B cell (primary cell): ENCODE results near the gene FCN2. TPM values are rescaled to one million over a fixed set of nuclear protein-coding genes. Genes with fewer than 3 reads are reported as not detected.

Source experiments
- ATAC-seq: fragments of 200-7000 bp; cut with Tn5 transposase; one replicate; pipeline ENCODE4 v1.10.0; 2021; ENCODE audit warnings: low read depth, mild to moderate bottlenecking, moderate number of reproducible peaks, moderate library complexity
- CTCF ChIA-PET: fragments of 350-600 bp; sonication (Branson Sonifier 250); formaldehyde crosslinking; loops from one replicate; lab custom pipeline; 2021; ENCODE audit warnings: antibody characterized with exemption, inconsistent platforms; lab: Charles Lee
- POLR2A ChIA-PET: fragments of 350-600 bp; sonication (Branson Sonifier 250); formaldehyde crosslinking; loops from one replicate; lab custom pipeline; 2021; ENCODE audit warnings: antibody characterized with exemption; lab: Charles Lee
- DNase-seq: peaks from one replicate; pipeline ENCODE4 v3.0.0; 2013
- H2AFZ ChIP-seq: 2 replicates; pipeline ENCODE4 v1.6.1; 2012; ENCODE audit warnings: mild to moderate bottlenecking, low read depth, low read length; ENCODE audit not compliant: insufficient read depth, poor library complexity, severe bottlenecking
- H3K27ac ChIP-seq, 2 donors: 1 replicate in 1 of 2; 2 replicates in 1 of 2; pipeline ENCODE4 v1.5.1; 2012 to 2013; ENCODE audit warnings: low read length in 2 of 2, mild to moderate bottlenecking in 2 of 2, moderate library complexity in 1 of 2
- H3K27me3 ChIP-seq, 4 experiments: fragments of 200-600 bp in 1 of 4; sonication (generic) in 1 of 4; replicated peaks in 1 of 4; 1 replicate in 2 of 4; 2 replicates in 2 of 4; pipeline versions ENCODE4 v1.6.1 to v1.7.0; 2013 to 2016; ENCODE audit warnings: low read length in 3 of 4, mild to moderate bottlenecking in 2 of 4, mixed read lengths in 1 of 4, moderate library complexity in 1 of 4; ENCODE audit not compliant: insufficient read depth in 4 of 4, control insufficient read depth in 3 of 4; ENCODE audit errors: control extremely low read depth in 1 of 4
- H3K36me3 ChIP-seq, 2 experiments: replicated peaks in 1 of 2; 1 replicate in 1 of 2; 2 replicates in 1 of 2; pipeline versions ENCODE4 v1.6.1 to v1.7.1; 2013; ENCODE audit warnings: low read length in 1 of 2; ENCODE audit not compliant: insufficient read depth in 2 of 2, control insufficient read depth in 1 of 2; ENCODE audit errors: control extremely low read depth in 1 of 2, extremely low read depth in 1 of 2
- H3K4me1 ChIP-seq, 2 donors: fragments of 200-600 bp in 1 of 2; sonication (generic) in 1 of 2; 1 replicate in 1 of 2; 2 replicates in 1 of 2; pipeline versions ENCODE4 v1.5.1 to v1.6.1; 2013 to 2017; ENCODE audit warnings: low read length in 2 of 2; ENCODE audit not compliant: control insufficient read depth in 2 of 2, insufficient read depth in 2 of 2
- H3K4me2 ChIP-seq: replicated peaks from 2 replicates; pipeline ENCODE3; 2012; ENCODE audit warnings: mild to moderate bottlenecking, low read depth, low read length; ENCODE audit not compliant: poor library complexity, severe bottlenecking
- H3K4me3 ChIP-seq, 5 experiments: fragments of 200-600 bp in 1 of 5; sonication (generic) in 1 of 5; 1 replicate in 3 of 5; 2 replicates in 2 of 5; pipeline versions ENCODE4 v1.5.1 to v1.7.0; 2011 to 2016; ENCODE audit warnings: low read length in 4 of 5, mild to moderate bottlenecking in 4 of 5, low read depth in 2 of 5, control low read depth in 1 of 5, moderate library complexity in 1 of 5; ENCODE audit not compliant: insufficient read depth in 1 of 5; ENCODE audit errors: control extremely low read depth in 1 of 5, extremely low read depth in 1 of 5
- H3K79me2 ChIP-seq: fragments of 200-600 bp; sonication (generic); one replicate; pipeline ENCODE4 v1.6.0; 2016; ENCODE audit warnings: low read length; ENCODE audit not compliant: control insufficient read depth, insufficient read depth
- H3K9ac ChIP-seq: fragments of 200-600 bp; sonication (generic); 2 replicates; pipeline ENCODE4 v1.6.1; 2017; ENCODE audit warnings: mild to moderate bottlenecking, low read length, moderate library complexity
- H3K9me3 ChIP-seq, 3 donors: one replicate each; pipeline versions ENCODE4 v1.6.1 to v1.7.1; 2013; ENCODE audit warnings: low read length in 2 of 3; ENCODE audit not compliant: control insufficient read depth in 2 of 3, insufficient read depth in 1 of 3; ENCODE audit errors: control extremely low read depth in 1 of 3
- H4K20me1 ChIP-seq: 2 replicates; pipeline ENCODE4 v1.6.0; 2012; ENCODE audit warnings: mild to moderate bottlenecking, low read length; ENCODE audit not compliant: insufficient read depth, control insufficient read depth, poor library complexity, severe bottlenecking
- H3K27ac Mint-ChIP-seq: one replicate; pipeline ENCODE4 v1.8.0; 2021; ENCODE audit warnings: mixed read lengths
- H3K27me3 Mint-ChIP-seq: one replicate; pipeline ENCODE4 v1.8.0; 2021; ENCODE audit warnings: mixed read lengths
- H3K4me1 Mint-ChIP-seq: one replicate; pipeline ENCODE4 v1.8.0; 2021; ENCODE audit warnings: mixed read lengths
- H3K4me3 Mint-ChIP-seq: one replicate; pipeline ENCODE4 v1.8.0; 2021; ENCODE audit warnings: mixed read lengths
- H3K9me3 Mint-ChIP-seq: one replicate; pipeline ENCODE4 v1.8.0; 2022; ENCODE audit warnings: mixed read lengths; ENCODE audit not compliant: insufficient read depth
- EZH2 ChIP-seq: IDR thresholded peaks from 2 replicates; pipeline ENCODE4 v1.6.1; 2012; ENCODE audit warnings: borderline replicate concordance, low read depth, mild to moderate bottlenecking, moderate library complexity, low read length; ENCODE audit not compliant: insufficient read depth, poor library complexity, severe bottlenecking
- WGBS: methylation state at CpG from one replicate; pipeline ENCODE4 v1.1.5; 2013; ENCODE audit warnings: missing lambda C conversion rate; ENCODE audit not compliant: insufficient coverage; 5-methylcytosine and 5-hydroxymethylcytosine counted together
- intact Hi-C: fragments of 100-400 bp; cut with micrococcal nuclease; formaldehyde crosslinking; loops from one replicate; pipeline ENCODE4 v1.10.0; 2022
- polyA plus RNA-seq: library from polyadenylated mRNA; depleted of rRNA; stranded (reverse); fragments of >200 nt; gene quantifications from 2 replicates; pipeline ENCODE4 v1.2.3, GENCODE V29; 2012
- total RNA-seq, 2 donors: library from RNA; stranded (reverse); fragments of 120-200 nt in 1 of 2; gene quantifications; 1 replicate in 1 of 2; 2 replicates in 1 of 2; pipeline versions ENCODE4 v1.2.3 to v1.2.4, GENCODE V29; 2013 to 2022
- TF ChIP-seq, protein P1 (sequence below): fragments of 200-600 bp; IDR thresholded peaks from one replicate; pipeline ENCODE4 v1.8.0; 2022; ENCODE audit warnings: antibody characterized with exemption, mild to moderate bottlenecking

FCN2 gene
- total and polyA plus RNA-seq, 2 donors (not counting 1 experiment from before 2014, with no cell fraction given), result not detected

GRCh38 chr9:134879664-134880483, 736 bp upstream of the FCN2 start:
- DNase-seq (no peak), ATAC-seq (no peak)
- H3K4me3 ChIP-seq, result no peak overlapping the region
- H4K20me1 ChIP-seq, result no peaks in the 10 kb centered on the region
- TF ChIP-seq EZH2, result no peak
- Mint-ChIP-seq H3K9me3 (no peaks in the 10 kb centered on the region), H3K27me3 (peaks cover 6% of the 10 kb centered on the region), H3K4me3 (no peak overlapping the region), H3K4me1 (peaks cover 1% of the 10 kb centered on the region), H3K27ac (no peak overlapping the region)
- H2AFZ ChIP-seq, result no peak overlapping the region
- H3K36me3 ChIP-seq, result no peaks in the 10 kb centered on the region
- peaks cover 0 to 14% (median 2%) of the 10 kb centered on the region in 4 experiments for H3K27me3 ChIP-seq
- no peak overlapping the region for H3K9ac ChIP-seq
- no peak overlapping the region for H3K27ac ChIP-seq
- intact Hi-C loops, result no loop called here
- H3K4me2 ChIP-seq, result no peak overlapping the region
- POLR2A ChIA-PET, result no interaction called here
- 95% methylated on average over 13 of the region's 13 CpGs for WGBS
- CTCF ChIA-PET, result no interaction called here
- peaks cover 0 to 5% of the 10 kb centered on the region in 2 donors for H3K4me1 ChIP-seq
- no peaks in the 10 kb centered on the region for H3K9me3 ChIP-seq
- H3K79me2 ChIP-seq, result no peaks in the 10 kb centered on the region

DNA sequence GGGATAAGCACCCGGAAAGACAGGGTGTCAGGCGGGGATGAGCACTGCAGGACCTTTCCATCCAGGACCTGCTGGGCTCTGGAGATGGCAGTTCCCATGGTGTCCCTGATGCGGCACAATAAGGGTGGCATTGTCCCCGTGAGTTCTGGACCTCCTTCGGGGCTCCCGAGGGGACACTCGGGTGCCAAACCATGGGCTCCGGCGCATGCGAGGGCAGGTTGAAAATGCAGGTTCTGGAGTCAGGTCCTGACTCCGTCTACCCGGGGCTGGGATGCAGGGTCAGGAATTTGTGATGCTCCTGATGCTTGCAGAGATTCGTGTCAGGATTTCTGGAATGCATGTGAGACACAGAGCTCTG, 682 bp downstream of the FCN2 start:
- no peak for ATAC-seq

More for the DNA sequence above, 682 bp downstream of the FCN2 start:
- H4K20me1 ChIP-seq, result no peaks in the 10 kb centered on the region
- Mint-ChIP-seq H3K27me3 (peaks cover 8% of the 10 kb centered on the region), H3K4me1 (no peaks in the 10 kb centered on the region), H3K27ac (no peak overlapping the region), H3K4me3 (no peak overlapping the region), H3K9me3 (no peaks in the 10 kb centered on the region)
- 94% methylated on average over 13 of the region's 13 CpGs for WGBS
- no peaks in the 10 kb centered on the region for H3K79me2 ChIP-seq
- ChIA-PET POLR2A (no interaction called here), CTCF (no interaction called here)
- no peak overlapping the region for H3K9ac ChIP-seq
- H3K4me2 ChIP-seq, result no peak overlapping the region
- peaks cover 0 to 14% (median 2%) of the 10 kb centered on the region in 4 experiments for H3K27me3 ChIP-seq
- no peaks in the 10 kb centered on the region for H3K4me1 ChIP-seq
- no peak overlapping the region for H3K4me3 ChIP-seq
- H3K9me3 ChIP-seq, result no peaks in the 10 kb centered on the region
- H3K27ac ChIP-seq, result no peak overlapping the region
- intact Hi-C loops, result no loop called here
- H2AFZ ChIP-seq, result no peak overlapping the region
- TF ChIP-seq EZH2, result no peak
- TF ChIP-seq, protein P1, sequence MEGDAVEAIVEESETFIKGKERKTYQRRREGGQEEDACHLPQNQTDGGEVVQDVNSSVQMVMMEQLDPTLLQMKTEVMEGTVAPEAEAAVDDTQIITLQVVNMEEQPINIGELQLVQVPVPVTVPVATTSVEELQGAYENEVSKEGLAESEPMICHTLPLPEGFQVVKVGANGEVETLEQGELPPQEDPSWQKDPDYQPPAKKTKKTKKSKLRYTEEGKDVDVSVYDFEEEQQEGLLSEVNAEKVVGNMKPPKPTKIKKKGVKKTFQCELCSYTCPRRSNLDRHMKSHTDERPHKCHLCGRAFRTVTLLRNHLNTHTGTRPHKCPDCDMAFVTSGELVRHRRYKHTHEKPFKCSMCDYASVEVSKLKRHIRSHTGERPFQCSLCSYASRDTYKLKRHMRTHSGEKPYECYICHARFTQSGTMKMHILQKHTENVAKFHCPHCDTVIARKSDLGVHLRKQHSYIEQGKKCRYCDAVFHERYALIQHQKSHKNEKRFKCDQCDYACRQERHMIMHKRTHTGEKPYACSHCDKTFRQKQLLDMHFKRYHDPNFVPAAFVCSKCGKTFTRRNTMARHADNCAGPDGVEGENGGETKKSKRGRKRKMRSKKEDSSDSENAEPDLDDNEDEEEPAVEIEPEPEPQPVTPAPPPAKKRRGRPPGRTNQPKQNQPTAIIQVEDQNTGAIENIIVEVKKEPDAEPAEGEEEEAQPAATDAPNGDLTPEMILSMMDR, result no peak
- DNase-seq, result no peak
- no peaks in the 10 kb centered on the region for H3K36me3 ChIP-seq
